Activated B cell treated with CpG ODN at 0.5 μM for 24 hours (primary cell): Measurements from ENCODE around the gene GALR1. TPM values are rescaled to one million over a fixed set of nuclear protein-coding genes. Genes with fewer than 3 reads are reported as not detected.

Source experiments
- ATAC-seq: fragments of 200-7000 bp; cut with Tn5 transposase; one replicate; pipeline ENCODE4 v1.10.0; 2021; ENCODE audit warnings: low read depth, mild to moderate bottlenecking, moderate library complexity
- CTCF ChIA-PET: fragments of 350-600 bp; sonication (Branson Sonifier 250); formaldehyde crosslinking; loops from one replicate; lab custom pipeline; 2021; ENCODE audit warnings: antibody characterized with exemption; lab: Charles Lee
- POLR2A ChIA-PET: fragments of 350-600 bp; sonication (Branson Sonifier 250); formaldehyde crosslinking; loops from one replicate; lab custom pipeline; 2021; ENCODE audit warnings: antibody characterized with exemption; lab: Charles Lee
- DNase-seq: peaks from one replicate; pipeline ENCODE4 v3.0.0; 2022
- H3K27ac Mint-ChIP-seq: one replicate; pipeline ENCODE4 v1.8.0; 2020; ENCODE audit warnings: mixed read lengths
- H3K27me3 Mint-ChIP-seq: one replicate; pipeline ENCODE4 v1.8.0; 2021; ENCODE audit warnings: mixed read lengths
- H3K36me3 Mint-ChIP-seq: one replicate; pipeline ENCODE4 v1.8.0; 2021; ENCODE audit warnings: low read depth, mixed read lengths
- H3K4me1 Mint-ChIP-seq: one replicate; pipeline ENCODE4 v1.8.0; 2021; ENCODE audit warnings: mixed read lengths
- H3K4me3 Mint-ChIP-seq: one replicate; pipeline ENCODE4 v1.8.0; 2020; ENCODE audit warnings: mild to moderate bottlenecking, mixed read lengths
- H3K9me3 Mint-ChIP-seq: one replicate; pipeline ENCODE4 v1.8.0; 2020; ENCODE audit warnings: mixed read lengths
- intact Hi-C: fragments of 100-400 bp; cut with micrococcal nuclease; formaldehyde crosslinking; loops from one replicate; pipeline ENCODE4 v1.15.1; 2024
- total RNA-seq: library from RNA; stranded (reverse); gene quantifications from 2 replicates; pipeline ENCODE4 v1.2.3, GENCODE V29; 2022
- TF ChIP-seq, protein P1 (sequence below): fragments of 200-600 bp; IDR thresholded peaks from one replicate; pipeline ENCODE4 v1.8.0; 2022; ENCODE audit warnings: antibody characterized with exemption, mild to moderate bottlenecking

The GALR1 gene
- total RNA-seq, 1 donor from 2014 or later, result not detected

DNA sequence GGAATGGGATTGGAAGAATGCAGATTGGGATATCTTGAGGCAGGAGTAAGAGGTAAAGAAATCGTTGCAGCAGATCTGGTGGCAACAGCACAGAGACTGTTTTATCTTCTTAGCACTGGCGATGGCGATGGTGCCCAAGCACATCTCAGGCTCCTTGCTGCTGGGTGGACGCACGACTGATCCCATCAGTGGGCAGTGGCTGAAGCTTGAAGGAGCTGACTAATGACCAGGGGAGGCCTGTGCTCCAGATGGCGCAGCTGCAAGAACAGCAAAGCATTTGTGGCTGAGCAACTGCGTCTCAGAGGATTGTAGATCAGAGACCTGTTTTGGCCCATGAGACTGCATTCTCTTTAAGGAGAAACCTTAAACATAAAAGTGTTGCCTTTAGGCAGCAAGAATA lies 54.6 kb downstream of the GALR1 start:
- ChIA-PET POLR2A (no interaction called here), CTCF (no interaction called here)
- H3K4me3 Mint-ChIP-seq, result no peak overlapping the region
- intact Hi-C loops, result no loop called here
- TF ChIP-seq, protein P1, sequence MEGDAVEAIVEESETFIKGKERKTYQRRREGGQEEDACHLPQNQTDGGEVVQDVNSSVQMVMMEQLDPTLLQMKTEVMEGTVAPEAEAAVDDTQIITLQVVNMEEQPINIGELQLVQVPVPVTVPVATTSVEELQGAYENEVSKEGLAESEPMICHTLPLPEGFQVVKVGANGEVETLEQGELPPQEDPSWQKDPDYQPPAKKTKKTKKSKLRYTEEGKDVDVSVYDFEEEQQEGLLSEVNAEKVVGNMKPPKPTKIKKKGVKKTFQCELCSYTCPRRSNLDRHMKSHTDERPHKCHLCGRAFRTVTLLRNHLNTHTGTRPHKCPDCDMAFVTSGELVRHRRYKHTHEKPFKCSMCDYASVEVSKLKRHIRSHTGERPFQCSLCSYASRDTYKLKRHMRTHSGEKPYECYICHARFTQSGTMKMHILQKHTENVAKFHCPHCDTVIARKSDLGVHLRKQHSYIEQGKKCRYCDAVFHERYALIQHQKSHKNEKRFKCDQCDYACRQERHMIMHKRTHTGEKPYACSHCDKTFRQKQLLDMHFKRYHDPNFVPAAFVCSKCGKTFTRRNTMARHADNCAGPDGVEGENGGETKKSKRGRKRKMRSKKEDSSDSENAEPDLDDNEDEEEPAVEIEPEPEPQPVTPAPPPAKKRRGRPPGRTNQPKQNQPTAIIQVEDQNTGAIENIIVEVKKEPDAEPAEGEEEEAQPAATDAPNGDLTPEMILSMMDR, result no peak
- H3K4me1 Mint-ChIP-seq, result no peaks in the 10 kb centered on the region
- no peak overlapping the region for H3K27ac Mint-ChIP-seq
- no peaks in the 10 kb centered on the region for H3K9me3 Mint-ChIP-seq
- DNase-seq (no peak), ATAC-seq (no peak)
- no peaks in the 10 kb centered on the region for H3K36me3 Mint-ChIP-seq
- peaks cover 8% of the 10 kb centered on the region for H3K27me3 Mint-ChIP-seq

DNA sequence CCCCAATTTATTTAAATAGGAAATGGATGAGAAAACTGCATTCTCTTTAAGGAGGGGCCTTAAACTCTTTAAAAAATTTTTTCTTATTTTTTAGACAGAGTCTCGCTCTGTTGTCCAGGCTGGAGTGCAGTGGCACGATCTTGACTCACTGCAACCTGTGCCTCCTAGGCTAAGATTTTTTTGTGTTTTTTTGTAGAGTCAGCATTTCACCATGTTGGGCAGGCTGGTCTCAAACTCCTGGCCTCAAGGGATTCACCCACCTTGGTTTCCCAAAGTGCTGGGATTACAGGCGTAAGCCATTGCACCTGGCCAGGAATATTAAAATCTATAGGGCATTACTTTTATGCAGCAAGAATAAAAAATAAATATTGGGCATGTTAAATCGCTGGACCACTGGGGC lies 56.0 kb downstream of the GALR1 start:
- H3K9me3 Mint-ChIP-seq, result no peaks in the 10 kb centered on the region

DNA sequence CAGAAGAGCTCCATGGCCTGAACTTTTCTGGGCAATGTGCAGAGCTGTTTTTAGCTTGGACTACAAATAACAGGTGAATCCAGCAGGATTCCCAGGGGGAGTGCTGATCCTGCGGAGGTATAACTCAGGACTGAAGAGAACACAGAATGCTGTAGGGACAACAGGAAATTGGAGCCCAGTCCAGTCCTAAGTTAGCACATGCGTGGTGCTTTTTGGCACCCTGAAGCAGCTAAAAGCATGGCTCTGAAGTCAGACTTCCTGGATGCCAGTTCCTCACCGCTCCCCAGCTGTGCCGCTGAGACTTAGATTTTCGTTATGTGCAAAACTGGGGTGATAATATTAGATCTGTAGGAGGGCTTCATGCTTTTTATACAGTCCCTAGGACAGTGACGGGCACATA lies 58.6 kb downstream of the GALR1 start:
- ChIA-PET POLR2A (no interaction called here), CTCF (no interaction called here)
- TF ChIP-seq, protein P1, result no peak
- peaks cover 2% of the 10 kb centered on the region for H3K27me3 Mint-ChIP-seq
- intact Hi-C loops, result no loop called here
- no peaks in the 10 kb centered on the region for H3K9me3 Mint-ChIP-seq
- no peaks in the 10 kb centered on the region for H3K36me3 Mint-ChIP-seq
- ATAC-seq (no peak), DNase-seq (no peak)
- no peaks in the 10 kb centered on the region for H3K4me1 Mint-ChIP-seq
- H3K27ac Mint-ChIP-seq, result no peak overlapping the region
- H3K4me3 Mint-ChIP-seq, result no peak overlapping the region

More for the DNA sequence above, 56.0 kb downstream of the GALR1 start:
- no peaks in the 10 kb centered on the region for H3K36me3 Mint-ChIP-seq
- ATAC-seq, result no peak
- POLR2A ChIA-PET, result no interaction called here
- no peak overlapping the region for H3K4me3 Mint-ChIP-seq
- intact Hi-C loops, result no loop called here
- TF ChIP-seq, protein P1, result no peak
- no peak for DNase-seq
- no peak overlapping the region for H3K27ac Mint-ChIP-seq
- CTCF ChIA-PET, result no interaction called here
- peaks cover 4% of the 10 kb centered on the region for H3K27me3 Mint-ChIP-seq
- no peaks in the 10 kb centered on the region for H3K4me1 Mint-ChIP-seq

DNA sequence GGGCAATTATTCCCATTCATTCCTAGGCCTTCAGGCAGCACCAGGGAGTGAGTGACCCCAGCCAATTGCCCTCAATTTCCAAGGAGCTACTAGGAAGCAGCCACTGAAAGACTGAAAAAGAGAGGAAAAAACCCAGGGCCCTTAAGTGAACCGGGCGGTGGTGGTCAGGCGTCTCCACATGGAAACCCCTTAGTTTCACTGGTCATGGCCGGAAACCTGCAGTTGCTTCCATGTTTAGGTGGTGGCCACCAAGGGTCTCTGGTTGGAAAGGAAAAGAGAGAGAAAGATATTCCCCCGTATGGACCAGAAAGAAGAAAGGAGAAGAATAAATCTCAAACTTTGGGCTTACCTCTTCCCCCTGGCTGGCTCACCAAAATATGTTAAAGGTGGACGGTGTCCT lies 64.9 kb downstream of the GALR1 start:
- no peaks in the 10 kb centered on the region for H3K9me3 Mint-ChIP-seq

DNA sequence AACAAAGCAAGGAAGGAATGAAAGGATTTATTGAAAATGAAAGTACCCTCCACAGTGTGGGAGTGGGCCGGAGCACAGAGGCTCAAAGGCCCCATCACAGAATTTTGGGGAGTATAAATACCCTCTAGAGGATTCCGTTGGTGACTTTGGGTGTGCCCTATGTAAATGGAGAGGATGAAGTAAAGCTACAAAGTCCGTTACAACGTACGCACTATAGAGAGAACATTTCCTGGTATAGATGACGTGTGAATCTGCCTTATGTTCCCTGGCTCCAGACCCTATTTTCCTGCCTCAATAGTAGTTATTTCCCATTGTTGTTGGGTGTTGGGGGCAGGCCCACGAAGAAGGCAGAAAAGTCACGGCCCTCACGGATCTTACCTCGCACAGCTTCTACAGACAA lies 65.3 kb downstream of the GALR1 start:
- Mint-ChIP-seq H3K36me3 (no peaks in the 10 kb centered on the region), H3K27ac (no peak overlapping the region), H3K4me1 (no peaks in the 10 kb centered on the region), H3K4me3 (no peak overlapping the region), H3K27me3 (no peaks in the 10 kb centered on the region), H3K9me3 (no peaks in the 10 kb centered on the region)
- POLR2A ChIA-PET, result no interaction called here
- TF ChIP-seq, protein P1, result no peak
- DNase-seq, result no peak
- no peak for ATAC-seq
- intact Hi-C loops, result no loop called here
- CTCF ChIA-PET, result no interaction called here

More for the DNA sequence above, 64.9 kb downstream of the GALR1 start:
- no peak for ATAC-seq
- H3K4me1 Mint-ChIP-seq, result no peaks in the 10 kb centered on the region
- DNase-seq, result no peak
- POLR2A ChIA-PET, result no interaction called here
- H3K27ac Mint-ChIP-seq, result no peak overlapping the region
- TF ChIP-seq, protein P1, result no peak
- intact Hi-C loops, result no loop called here
- H3K27me3 Mint-ChIP-seq, result no peaks in the 10 kb centered on the region
- no peaks in the 10 kb centered on the region for H3K36me3 Mint-ChIP-seq
- no peak overlapping the region for H3K4me3 Mint-ChIP-seq
- CTCF ChIA-PET, result no interaction called here
